WI38 (cell line): ENCODE data around the gene CDHR3.

Experiments
- H3K4me3 ChIP-seq: 2 replicates; pipeline ENCODE4 v1.5.1; 2011; ENCODE audit warnings: low read depth, mild to moderate bottlenecking, control low read depth, low read length
- TF ChIP-seq, protein P1 (sequence below): IDR thresholded peaks from 2 replicates; pipeline ENCODE4 v1.5.1; 2012; ENCODE audit warnings: low read depth, mild to moderate bottlenecking, control low read depth, low read length

The CDHR3 gene

DNA sequence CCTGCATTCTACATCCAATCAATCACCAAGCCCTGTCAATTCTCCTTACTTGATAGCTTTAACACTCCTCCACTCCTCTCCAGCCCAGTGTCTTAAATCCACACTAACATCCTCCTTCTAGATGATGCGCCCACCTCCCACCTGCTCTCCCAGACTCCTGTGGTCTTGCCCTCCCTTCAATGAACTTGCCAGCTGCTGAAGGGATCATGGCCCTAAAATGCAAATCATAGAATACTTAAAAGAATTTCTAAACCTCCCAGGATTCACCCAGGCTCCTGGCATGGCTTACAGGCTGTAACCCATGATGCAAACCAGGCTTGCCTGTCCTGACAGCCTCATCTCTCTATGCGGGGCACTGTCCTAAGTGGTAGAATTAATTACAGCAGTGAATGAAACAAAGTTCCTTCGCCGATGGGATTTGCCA lies 105.5 kb downstream of the CDHR3 start:
- TF ChIP-seq, protein P1, sequence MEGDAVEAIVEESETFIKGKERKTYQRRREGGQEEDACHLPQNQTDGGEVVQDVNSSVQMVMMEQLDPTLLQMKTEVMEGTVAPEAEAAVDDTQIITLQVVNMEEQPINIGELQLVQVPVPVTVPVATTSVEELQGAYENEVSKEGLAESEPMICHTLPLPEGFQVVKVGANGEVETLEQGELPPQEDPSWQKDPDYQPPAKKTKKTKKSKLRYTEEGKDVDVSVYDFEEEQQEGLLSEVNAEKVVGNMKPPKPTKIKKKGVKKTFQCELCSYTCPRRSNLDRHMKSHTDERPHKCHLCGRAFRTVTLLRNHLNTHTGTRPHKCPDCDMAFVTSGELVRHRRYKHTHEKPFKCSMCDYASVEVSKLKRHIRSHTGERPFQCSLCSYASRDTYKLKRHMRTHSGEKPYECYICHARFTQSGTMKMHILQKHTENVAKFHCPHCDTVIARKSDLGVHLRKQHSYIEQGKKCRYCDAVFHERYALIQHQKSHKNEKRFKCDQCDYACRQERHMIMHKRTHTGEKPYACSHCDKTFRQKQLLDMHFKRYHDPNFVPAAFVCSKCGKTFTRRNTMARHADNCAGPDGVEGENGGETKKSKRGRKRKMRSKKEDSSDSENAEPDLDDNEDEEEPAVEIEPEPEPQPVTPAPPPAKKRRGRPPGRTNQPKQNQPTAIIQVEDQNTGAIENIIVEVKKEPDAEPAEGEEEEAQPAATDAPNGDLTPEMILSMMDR: no peak
- no peak overlapping the region for H3K4me3 ChIP-seq

DNA sequence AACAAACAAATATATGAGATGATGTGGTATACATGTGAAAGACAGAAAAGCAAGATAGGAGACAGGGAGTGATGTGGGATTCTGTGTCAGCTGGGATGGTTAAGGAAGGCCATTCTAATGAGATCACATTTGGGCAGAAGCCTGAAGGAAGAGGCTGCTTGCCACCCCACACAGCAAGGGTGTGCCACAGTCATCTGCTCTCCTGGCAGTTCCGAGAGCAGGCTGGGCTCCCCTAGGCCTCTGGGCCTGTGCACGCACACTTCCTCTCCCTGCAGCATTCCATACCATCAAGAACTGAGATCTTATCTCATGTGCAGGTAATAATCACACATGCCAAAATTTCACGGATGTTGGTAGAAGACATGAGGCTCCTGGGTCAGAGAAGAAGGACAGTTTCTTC lies 105.9 kb downstream of the CDHR3 start:
- TF ChIP-seq, protein P1: no peak
- H3K4me3 ChIP-seq: no peak overlapping the region

DNA sequence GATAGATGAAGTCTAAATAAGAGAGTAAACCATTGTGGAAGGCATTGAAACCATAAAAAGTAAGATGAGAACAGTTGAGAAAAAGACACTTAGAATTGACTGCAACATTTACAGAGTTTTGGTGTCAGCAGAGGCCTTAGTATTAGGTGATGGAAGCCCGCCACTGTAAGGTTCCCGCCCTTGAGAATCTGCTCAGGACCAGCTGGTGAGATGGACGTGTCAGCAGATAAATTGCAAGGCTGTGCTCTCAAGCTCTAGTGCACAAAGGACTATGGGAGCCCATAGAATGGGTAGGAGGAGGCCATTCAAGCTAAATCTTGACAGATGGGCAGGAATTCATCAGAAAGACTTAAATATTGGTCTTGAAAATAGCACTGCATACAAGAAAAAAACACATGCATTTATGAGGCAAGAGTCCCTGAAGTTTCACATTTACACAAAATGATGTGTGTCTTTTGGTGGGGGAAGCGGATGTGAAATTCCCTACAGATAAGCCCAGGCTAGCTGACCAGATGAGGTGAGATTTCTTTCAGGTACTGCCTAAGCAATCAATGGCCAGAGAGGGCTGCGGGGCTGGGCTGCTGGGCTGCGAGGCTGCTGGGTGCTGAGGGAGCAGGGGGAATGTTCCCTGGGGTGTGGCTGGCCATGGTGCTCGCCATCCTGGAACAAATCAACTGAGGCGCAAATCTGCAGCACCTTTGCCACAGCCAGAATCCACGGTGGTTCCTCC lies 106.6 kb downstream of the CDHR3 start:
- no peak overlapping the region for H3K4me3 ChIP-seq

DNA sequence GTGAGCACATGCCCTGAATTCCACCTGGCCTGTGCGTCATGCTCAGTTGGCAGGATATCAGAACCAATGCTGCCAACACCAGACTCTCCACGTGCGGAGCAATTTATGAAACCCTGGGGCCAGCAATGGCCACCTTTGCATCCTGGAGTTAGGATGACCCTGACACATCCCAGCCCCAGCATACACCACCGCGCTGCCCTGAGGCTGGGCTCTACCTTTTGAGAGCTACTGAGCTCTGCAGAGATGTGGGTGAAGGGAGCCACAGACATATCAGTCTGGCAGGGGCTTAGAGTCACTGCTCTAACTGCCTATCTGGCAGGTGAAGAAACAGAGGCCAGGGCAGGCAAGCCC lies 107.1 kb downstream of the CDHR3 start:
- no peak overlapping the region for H3K4me3 ChIP-seq
- TF ChIP-seq, protein P1: no peak

More for the DNA sequence above, 106.6 kb downstream of the CDHR3 start:
- TF ChIP-seq, protein P1: no peak

DNA sequence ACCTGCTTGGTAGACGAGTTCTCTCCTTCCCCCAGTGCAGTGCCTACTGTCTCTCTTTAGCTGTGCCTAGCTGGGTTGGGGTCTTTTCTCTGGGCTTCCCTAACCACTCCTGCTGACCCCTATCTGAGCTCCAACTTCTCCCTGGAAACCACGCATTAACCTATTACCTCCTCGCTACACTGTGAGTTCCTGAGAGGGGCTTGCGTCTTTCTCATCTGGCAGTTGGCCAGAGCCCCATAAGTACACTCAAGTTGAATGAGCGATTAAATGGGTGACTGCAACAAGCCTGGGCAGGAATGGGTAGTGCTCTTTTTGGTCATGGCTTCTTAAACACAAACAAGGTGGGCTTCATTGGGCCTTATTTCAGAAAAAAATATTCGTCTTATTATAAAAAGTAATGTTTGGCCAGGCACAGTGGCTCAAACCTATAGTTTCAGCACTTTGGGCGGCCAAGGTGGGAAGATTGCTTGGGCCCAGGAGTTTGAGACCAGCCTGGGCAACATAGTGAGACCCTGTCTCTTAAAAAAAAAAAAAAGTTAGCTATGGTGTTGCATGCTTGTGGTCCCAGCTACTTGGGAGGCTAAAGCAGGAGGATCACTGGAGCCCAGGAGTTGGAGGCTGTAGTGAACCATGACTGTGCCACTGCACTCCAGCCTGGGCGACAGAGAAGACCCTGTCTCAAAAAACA lies 107.6 kb downstream of the CDHR3 start:
- TF ChIP-seq, protein P1: no peak
- H3K4me3 ChIP-seq: no peak overlapping the region

DNA sequence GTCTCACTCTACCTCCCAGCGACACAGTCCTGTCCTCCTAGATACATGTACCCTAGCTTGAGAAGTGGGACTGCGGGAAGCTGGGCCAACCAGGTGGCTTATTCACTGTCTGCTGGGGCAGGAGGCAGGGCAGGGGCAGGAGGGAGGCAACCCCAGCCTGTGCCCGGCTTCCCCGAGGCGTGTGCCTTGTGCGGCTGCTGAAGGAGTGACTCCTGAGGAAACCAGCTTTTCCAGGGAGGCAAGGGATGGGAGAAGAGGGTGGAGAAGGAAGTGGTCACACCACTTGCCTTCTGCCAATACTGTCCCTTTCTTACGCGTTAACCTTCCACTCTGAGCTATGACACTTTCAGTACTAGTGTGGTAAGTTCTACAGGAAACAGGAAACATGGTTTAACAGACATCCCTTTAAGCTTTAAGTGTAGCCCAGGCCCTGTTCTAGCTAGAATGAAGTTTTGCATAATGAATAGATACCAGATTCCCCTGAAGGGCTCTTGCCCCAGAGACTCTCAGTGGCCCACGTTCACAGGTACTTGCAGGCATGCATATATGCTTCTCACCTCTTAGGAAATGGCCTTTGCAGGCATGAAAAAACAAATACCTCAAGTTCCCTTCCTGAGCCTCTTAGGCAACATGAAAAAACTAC lies 108.4 kb downstream of the CDHR3 start:
- TF ChIP-seq, protein P1: no peak
- no peak overlapping the region for H3K4me3 ChIP-seq
